Brain microvascular endothelial cell (primary cell): ENCODE results near the gene LETM1.

Experiments
- DNase-seq: peaks from one replicate; pipeline ENCODE4 v3.0.0-alpha.2; 2020
- H3K27ac ChIP-seq: fragments of 250-450 bp; sonication (Bioruptor Pico); 2 replicates; pipeline ENCODE4 v1.5.1; 2020; ENCODE audit warnings: mild to moderate bottlenecking, moderate library complexity
- H3K27me3 ChIP-seq: fragments of 250-450 bp; sonication (Bioruptor Pico); replicated peaks from 2 replicates; pipeline ENCODE4 v1.5.1; 2020; ENCODE audit warnings: mild to moderate bottlenecking
- H3K36me3 ChIP-seq: fragments of 250-450 bp; sonication (Bioruptor Pico); replicated peaks from 2 replicates; pipeline ENCODE4 v1.5.1; 2020; ENCODE audit warnings: mild to moderate bottlenecking
- H3K4me3 ChIP-seq: 2 replicates; pipeline ENCODE4 v1.5.1; 2011; ENCODE audit warnings: low read depth, mild to moderate bottlenecking, control low read depth, low read length, moderate library complexity
- CTCF ChIP-seq: IDR thresholded peaks from 2 replicates; pipeline ENCODE4 v1.5.1; 2011; ENCODE audit warnings: low read depth, mild to moderate bottlenecking, moderate library complexity, low read length, control low read depth, inconsistent platforms; ENCODE audit errors: missing control alignments
- in situ Hi-C: cut with HindIII; loops from 2 replicates; pipeline ENCODE4 v1.10.0; 2017; ENCODE audit warnings: low sequenced_read_pairs, low pct_ligation_motif_present

The LETM1 gene

DNA sequence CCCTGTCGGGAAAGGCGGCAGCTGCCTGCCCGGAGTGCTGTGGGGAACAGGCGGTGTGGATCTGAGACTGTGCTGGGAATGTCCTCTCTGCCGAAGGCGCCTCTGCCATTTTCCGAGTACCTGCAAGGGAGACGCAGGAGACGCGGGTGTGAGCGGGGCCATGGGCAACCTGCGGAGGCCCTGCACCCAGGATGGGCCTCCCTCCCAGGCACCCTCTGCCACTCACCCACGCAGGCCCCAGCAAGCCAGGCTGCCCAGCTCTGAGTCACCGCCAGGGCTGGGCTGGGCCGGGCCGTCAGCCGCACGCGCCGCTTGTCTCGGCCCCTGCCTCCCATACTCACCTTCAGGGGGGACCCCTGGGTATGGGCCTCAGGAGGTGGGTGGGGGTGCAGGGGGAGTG lies 66.4 kb downstream of the LETM1 start:
- Histone ChIP-seq H3K36me3 (no peaks in the 10 kb centered on the region), H3K27ac (no peak overlapping the region), H3K4me3 (no peak overlapping the region), H3K27me3 (peaks cover 8% of the 10 kb centered on the region)
- no peak for DNase-seq
- in situ Hi-C loops: no loop called here
- no peak for TF ChIP-seq CTCF

- peaks cover 2% of the 10 kb centered on the region for H3K27me3 ChIP-seq
- in situ Hi-C loops: no loop called here
- DNase-seq: no peak
- no peak for TF ChIP-seq CTCF
- H3K4me3 ChIP-seq: no peak overlapping the region
- no peak overlapping the region for H3K27ac ChIP-seq
- no peaks in the 10 kb centered on the region for H3K36me3 ChIP-seq
Observed at GRCh38 chr4:1788254-1788973, 67.5 kb downstream of the LETM1 start.

DNA sequence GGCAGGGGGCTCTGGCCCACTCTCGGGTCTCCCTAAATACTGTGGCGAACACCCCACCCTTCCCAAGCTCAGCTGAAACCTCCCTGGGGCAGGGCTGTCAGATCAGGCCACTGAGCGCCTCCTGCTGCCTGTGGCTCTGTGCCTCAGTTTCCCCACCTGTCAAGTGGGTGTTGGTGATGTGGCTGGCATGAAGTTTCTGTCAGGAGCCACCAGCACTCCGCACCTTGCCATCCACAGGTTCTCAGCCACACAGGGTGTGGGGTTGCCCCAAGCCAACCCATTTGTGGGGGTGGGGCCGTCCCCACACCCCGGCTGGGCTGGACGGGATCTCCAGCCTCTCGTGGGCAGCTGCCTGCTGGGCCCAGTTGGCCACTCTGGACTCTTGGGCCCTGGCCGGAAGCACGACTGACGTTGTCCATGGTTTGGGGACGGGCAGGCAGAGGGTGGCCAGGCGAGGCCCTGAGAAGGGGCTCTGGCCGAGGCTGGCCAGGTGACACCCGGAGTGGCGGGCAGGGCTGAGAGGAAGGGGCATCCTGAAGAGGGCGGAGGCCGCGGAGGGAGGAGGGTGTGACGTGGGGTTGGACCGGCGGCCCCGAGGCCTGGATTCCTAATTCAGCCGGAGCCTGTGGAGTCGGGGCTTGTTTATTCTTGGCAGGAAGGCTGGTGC lies 68.4 kb downstream of the LETM1 start:
- Histone ChIP-seq H3K27ac (no peak overlapping the region), H3K36me3 (no peaks in the 10 kb centered on the region), H3K27me3 (peaks cover 2% of the 10 kb centered on the region), H3K4me3 (no peak overlapping the region)
- no peak for TF ChIP-seq CTCF
- in situ Hi-C loops: no loop called here
- no peak for DNase-seq

GRCh38 chr4:1786544-1787362 lies 69.2 kb downstream of the LETM1 start:
- Histone ChIP-seq H3K4me3 (no peak overlapping the region), H3K27me3 (no peaks in the 10 kb centered on the region), H3K27ac (no peak overlapping the region), H3K36me3 (no peaks in the 10 kb centered on the region)
- no peak for TF ChIP-seq CTCF
- in situ Hi-C loops: no loop called here
- DNase-seq: no peak

DNA sequence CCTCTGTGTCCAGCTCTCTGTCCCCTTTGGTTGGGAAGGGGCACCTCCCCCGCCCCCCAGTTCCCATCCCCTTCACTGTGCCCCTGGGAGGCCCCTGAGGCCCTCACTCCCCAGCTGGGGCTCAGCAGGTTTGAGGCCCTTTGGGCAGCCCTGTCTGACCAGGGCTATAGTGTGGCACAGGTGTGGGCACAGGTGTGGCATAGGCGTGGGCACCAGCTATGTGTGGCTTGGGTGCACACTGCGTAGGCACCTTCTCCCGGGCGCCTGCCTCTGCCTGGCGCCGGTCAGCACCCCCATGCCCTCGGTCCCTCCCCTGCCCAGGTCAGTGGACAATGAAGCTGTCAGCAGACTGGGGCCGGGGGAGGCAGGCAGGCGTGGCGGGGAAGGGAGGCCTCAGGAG lies 70.4 kb downstream of the LETM1 start:
- no peak overlapping the region for H3K27ac ChIP-seq
- no peak for DNase-seq
- in situ Hi-C loops: no loop called here
- no peak for TF ChIP-seq CTCF
- H3K36me3 ChIP-seq: no peaks in the 10 kb centered on the region
- no peak overlapping the region for H3K4me3 ChIP-seq
- H3K27me3 ChIP-seq: no peaks in the 10 kb centered on the region
